Mucosa of stomach (tissue), 1 donor: Measurements from ENCODE around the gene RFX4.

Experiments used
- H3K27me3 ChIP-seq: one replicate; pipeline ENCODE4 v1.7.0; 2013; ENCODE audit warnings: mild to moderate bottlenecking, low read length; ENCODE audit not compliant: control insufficient read depth, insufficient read depth
- H3K36me3 ChIP-seq: one replicate; pipeline ENCODE4 v1.7.0; 2013; ENCODE audit warnings: low read length; ENCODE audit not compliant: control insufficient read depth, insufficient read depth
- H3K4me1 ChIP-seq: one replicate; pipeline ENCODE4 v1.7.0; 2013; ENCODE audit warnings: mild to moderate bottlenecking, low read length; ENCODE audit not compliant: control insufficient read depth, insufficient read depth
- H3K4me3 ChIP-seq: one replicate; pipeline ENCODE4 v1.7.0; 2013; ENCODE audit warnings: low read length
- H3K9ac ChIP-seq: one replicate; pipeline ENCODE4 v1.7.0; 2013; ENCODE audit warnings: mild to moderate bottlenecking, low read length, moderate library complexity
- H3K9me3 ChIP-seq: one replicate; pipeline ENCODE4 v1.7.0; 2013; ENCODE audit warnings: mild to moderate bottlenecking, low read length, moderate library complexity; ENCODE audit not compliant: control insufficient read depth
- donor health status: Pancreatic carcinoma.

RFX4 gene

DNA sequence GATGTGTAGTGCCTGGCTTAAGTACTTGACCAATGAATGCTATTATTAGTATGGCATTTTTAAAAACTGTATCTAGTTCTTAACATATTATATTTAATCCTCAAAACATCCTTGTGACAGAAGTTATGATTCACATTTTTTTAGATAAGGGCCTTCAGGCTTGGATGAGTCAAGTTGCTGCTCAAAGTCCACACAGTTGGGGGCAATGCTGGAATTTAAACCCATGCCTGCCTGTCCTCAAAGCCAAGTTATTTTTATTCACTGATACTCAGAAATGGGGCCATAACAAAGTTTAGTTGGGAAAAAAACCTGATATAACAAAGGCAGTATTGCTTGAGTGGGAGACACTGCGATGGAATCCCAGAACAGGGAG is 50.6 kb downstream of the RFX4 start:
- no peaks in the 10 kb centered on the region for H3K27me3 ChIP-seq
- no peaks in the 10 kb centered on the region for H3K36me3 ChIP-seq
- no peak overlapping the region for H3K9ac ChIP-seq
- no peak overlapping the region for H3K4me3 ChIP-seq
- no peaks in the 10 kb centered on the region for H3K9me3 ChIP-seq
- H3K4me1 ChIP-seq, result no peaks in the 10 kb centered on the region

DNA sequence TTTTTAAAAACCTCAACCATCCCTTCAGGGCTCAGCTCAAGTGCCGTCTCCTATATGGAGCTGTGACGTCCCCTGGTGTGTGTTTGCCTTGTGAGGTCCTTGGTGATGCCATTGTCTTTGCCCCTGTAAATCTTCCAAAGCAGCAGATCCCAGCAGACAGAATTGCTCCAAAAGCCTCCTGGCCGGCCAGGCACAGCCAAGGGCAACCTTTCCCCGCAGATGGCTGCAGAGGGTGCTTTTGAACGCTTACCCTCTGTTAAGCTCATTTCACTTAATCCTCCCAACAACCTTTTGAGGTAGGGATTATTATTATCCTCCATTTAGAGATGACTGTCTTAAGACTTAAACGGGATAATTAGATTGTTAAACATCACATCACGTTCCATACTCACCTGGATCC is 51.4 kb downstream of the RFX4 start:
- Histone ChIP-seq H3K36me3 (no peaks in the 10 kb centered on the region), H3K9ac (no peak overlapping the region), H3K4me3 (no peak overlapping the region), H3K27me3 (no peaks in the 10 kb centered on the region), H3K9me3 (no peaks in the 10 kb centered on the region), H3K4me1 (no peaks in the 10 kb centered on the region)

DNA sequence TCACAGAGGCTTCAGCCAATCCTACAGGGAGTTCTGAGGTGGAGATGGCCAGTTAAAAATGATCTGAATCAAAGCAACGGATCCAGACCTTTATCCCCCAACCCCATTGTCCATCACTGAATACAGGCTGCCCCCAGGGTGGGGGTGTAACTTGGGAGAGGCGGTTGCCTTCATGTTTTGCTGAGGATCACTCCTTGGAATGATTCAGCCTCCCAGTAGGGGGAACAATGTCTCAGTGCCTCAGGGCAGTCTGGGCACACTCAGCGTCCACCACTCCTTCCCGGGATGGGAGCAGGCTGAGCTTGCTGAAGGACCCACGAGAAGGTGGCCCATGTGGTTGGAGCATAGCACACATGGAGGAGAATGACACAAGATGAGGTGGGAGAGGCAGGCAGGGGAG is 60.2 kb downstream of the RFX4 start:
- Histone ChIP-seq H3K36me3 (no peaks in the 10 kb centered on the region), H3K4me3 (no peak overlapping the region), H3K9me3 (no peaks in the 10 kb centered on the region), H3K4me1 (no peaks in the 10 kb centered on the region), H3K9ac (no peak overlapping the region), H3K27me3 (no peaks in the 10 kb centered on the region)

DNA sequence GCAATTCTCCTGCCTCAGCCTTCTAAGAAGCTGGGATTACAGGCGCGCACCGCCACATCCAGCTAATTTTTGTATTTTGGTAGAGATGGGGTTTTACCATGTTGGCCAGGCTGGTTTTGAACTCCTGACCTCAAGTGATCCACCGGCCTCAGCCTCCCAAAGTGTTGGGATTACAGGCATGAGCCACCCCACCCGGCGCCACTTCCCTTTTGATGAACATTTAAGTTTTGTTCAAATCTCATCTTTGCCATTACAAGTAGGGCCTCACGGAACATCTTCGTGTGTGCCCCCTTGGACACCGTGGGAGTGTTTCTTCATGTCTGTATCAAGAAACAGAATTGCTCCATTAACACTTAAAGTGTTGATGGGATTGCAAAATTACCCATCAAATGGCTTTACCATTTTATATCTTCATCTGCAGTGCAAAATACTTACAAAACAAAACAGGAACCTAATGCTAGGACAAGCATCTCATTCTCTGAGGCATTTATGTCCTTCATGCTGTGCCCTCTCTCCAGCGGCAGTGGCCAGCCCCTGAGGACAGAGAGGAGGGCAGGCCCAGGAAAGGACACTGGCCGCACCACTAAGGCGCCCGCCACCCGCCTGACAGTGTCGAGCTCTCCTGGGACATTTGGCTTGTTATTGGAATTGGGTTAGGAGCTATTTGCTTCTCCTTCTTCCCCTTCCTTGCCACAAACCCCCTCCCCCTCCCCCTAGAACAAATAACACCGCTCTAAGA is 61.7 kb downstream of the RFX4 start:
- Histone ChIP-seq H3K4me3 (no peak overlapping the region), H3K36me3 (no peaks in the 10 kb centered on the region), H3K9me3 (no peaks in the 10 kb centered on the region), H3K4me1 (peaks cover 4% of the 10 kb centered on the region), H3K27me3 (no peaks in the 10 kb centered on the region), H3K9ac (no peak overlapping the region)

DNA sequence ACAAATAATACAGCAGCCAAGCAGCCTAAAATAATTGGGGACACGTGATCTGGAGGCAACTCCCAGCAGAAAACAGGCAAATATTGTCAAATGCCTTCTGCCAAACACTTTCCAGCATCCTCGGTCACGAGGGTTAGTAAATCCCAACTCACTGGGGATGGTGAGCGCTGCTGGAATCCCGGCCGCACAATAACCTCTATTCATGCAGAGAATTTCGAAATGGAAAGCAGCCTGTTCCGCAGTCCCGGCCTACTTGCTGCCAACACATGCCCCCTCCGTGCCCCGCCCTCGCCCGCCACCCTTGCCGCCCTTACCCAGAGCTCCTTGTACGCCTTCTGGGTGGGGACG is 62.2 kb downstream of the RFX4 start:
- peaks cover 4% of the 10 kb centered on the region for H3K4me1 ChIP-seq
- no peaks in the 10 kb centered on the region for H3K9me3 ChIP-seq
- H3K27me3 ChIP-seq, result no peaks in the 10 kb centered on the region
- no peak overlapping the region for H3K4me3 ChIP-seq
- H3K36me3 ChIP-seq, result no peaks in the 10 kb centered on the region
- H3K9ac ChIP-seq, result no peak overlapping the region

DNA sequence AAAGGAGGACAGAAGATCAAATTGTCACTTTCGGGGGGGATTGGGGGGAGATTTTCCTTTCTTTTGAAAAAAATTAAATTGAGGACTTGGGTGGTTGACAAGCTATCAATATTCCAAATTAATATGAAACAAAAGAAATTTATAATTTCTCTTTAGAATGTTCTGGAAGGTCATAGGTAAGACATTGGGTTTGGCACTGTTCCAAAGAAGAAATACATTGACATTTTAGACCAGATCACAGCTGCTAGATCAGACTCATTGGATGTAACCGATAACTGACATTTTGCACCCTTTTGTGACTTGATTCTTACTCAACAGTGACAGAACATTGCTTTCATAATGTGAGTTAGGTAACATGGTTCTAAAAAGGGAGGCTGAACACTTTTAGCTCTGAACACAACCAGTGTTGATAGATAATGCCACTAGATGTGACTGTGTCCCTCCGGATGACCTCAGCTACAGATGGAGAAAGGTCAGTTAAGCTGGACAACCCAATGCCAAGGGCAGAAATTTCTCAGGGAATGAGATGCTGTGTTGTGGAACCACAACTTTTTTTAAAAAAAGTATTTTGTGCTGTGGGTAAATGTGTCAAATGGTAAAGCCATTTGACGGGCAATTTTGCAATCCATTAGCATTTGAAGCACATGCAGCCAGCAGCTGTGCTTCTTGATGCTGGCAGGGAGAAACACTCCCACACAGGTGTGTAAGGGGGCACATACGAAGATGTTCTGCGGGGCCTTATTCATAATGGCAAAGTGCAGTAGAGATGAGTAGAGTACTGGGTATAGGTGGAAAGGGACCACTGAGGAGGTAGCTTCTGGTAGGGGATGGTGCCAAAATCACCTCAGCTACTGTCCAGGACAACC is 62.9 kb downstream of the RFX4 start:
- H3K36me3 ChIP-seq, result no peaks in the 10 kb centered on the region
- H3K9me3 ChIP-seq, result no peaks in the 10 kb centered on the region
- peaks cover 4% of the 10 kb centered on the region for H3K4me1 ChIP-seq
- H3K4me3 ChIP-seq, result no peak overlapping the region
- H3K9ac ChIP-seq, result no peak overlapping the region
- H3K27me3 ChIP-seq, result no peaks in the 10 kb centered on the region

DNA sequence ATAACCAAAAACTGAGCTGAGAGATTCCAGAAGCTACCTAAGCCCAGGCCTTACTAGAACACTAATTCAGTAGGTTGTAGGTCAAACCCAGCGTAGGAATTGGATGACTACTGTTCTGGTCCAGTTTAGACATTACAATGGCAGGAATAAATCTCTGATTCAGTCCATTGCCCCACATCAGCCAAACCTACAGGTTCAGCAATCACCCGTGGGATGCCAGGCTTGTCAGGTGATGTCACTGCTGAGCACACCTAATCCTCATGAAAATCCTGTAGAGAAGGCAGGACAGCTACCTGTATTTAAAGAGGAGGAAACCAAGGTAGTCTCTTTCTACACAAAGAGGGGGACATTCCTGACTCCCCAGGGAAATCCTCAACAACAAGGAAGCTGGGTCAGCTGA is 63.7 kb downstream of the RFX4 start:
- no peak overlapping the region for H3K9ac ChIP-seq
- peaks cover 4% of the 10 kb centered on the region for H3K4me1 ChIP-seq
- no peaks in the 10 kb centered on the region for H3K9me3 ChIP-seq
- H3K4me3 ChIP-seq, result no peak overlapping the region
- no peaks in the 10 kb centered on the region for H3K27me3 ChIP-seq
- H3K36me3 ChIP-seq, result no peaks in the 10 kb centered on the region

DNA sequence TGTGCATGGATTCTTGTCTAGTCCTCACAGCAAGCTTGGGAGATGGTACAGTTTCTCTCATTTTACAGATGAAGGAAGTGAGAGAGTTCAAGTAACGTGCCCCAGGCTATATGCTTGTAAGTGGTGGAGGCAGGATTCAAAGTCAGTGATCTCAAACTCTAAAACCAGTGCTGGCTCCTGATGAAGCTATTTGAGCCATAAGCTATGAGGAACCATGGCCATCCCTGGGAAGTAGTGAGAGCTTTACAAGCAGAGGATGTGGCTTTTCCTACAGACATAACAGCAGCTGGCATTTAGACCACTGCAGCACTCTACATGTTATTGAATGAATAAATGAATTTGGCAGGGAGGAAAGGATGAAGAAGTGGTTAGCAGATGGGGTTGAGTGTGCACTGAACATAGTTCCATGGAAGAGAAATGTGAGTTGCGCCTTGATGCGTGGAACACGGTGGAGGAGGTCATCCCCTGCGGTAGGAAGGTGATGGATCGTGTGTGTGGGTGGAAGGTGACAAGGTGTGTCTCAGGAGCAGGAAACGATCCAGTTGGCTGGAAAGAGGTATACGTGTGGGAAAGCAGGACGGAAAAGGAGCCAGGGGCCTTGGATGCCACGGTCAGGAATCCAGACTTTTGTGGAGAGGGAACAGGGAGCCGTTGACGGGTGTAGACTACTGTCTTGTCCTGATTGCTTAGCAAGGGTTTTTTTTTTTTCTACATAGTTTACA is 65.2 kb downstream of the RFX4 start:
- Histone ChIP-seq H3K36me3 (no peaks in the 10 kb centered on the region), H3K4me3 (no peak overlapping the region), H3K9me3 (no peaks in the 10 kb centered on the region), H3K27me3 (no peaks in the 10 kb centered on the region), H3K9ac (no peak overlapping the region), H3K4me1 (peaks cover 4% of the 10 kb centered on the region)

DNA sequence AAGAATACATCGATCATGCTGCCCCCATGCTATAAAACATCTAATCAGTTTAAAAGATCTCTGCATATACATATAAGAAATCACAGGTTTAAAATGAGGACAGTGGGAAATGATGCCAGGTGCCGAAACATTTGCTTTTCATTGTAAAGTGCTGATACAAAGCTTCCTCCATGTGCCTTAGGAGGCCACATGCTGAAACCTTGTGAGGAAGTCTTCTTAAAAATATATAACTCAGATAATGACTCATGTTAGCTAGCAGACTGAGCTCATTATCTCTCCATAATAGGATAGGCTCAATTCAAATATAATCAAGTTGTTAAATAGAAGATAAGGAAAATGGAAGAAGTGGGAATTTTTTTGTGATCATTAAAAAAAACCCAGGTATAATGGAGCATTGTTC is 65.9 kb downstream of the RFX4 start:
- H3K27me3 ChIP-seq, result no peaks in the 10 kb centered on the region
- H3K9me3 ChIP-seq, result no peaks in the 10 kb centered on the region
- no peaks in the 10 kb centered on the region for H3K36me3 ChIP-seq
- H3K4me1 ChIP-seq, result peaks cover 4% of the 10 kb centered on the region
- H3K9ac ChIP-seq, result no peak overlapping the region
- no peak overlapping the region for H3K4me3 ChIP-seq

DNA sequence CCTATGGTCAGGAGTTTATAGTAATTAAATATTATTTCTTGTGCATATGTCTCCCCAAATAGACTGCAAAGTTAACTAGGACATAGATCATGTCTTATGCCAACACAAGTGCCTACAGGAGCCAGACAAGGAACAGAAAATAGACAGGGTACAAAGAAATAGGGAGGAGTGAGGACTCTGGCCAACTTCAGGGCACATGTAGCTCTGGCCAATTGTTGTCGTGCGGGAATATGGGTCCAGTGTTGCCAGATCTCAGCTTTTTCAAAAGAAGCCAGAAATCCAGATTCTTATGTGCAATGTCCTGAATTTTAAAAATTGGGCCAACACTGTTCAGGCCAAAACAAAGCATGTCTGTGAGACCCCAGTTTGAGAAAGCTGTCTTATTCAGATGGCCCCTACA is 68.7 kb downstream of the RFX4 start:
- Histone ChIP-seq H3K4me3 (no peak overlapping the region), H3K27me3 (no peaks in the 10 kb centered on the region), H3K9me3 (no peaks in the 10 kb centered on the region), H3K36me3 (no peaks in the 10 kb centered on the region), H3K9ac (no peak overlapping the region), H3K4me1 (peaks cover 4% of the 10 kb centered on the region)

DNA sequence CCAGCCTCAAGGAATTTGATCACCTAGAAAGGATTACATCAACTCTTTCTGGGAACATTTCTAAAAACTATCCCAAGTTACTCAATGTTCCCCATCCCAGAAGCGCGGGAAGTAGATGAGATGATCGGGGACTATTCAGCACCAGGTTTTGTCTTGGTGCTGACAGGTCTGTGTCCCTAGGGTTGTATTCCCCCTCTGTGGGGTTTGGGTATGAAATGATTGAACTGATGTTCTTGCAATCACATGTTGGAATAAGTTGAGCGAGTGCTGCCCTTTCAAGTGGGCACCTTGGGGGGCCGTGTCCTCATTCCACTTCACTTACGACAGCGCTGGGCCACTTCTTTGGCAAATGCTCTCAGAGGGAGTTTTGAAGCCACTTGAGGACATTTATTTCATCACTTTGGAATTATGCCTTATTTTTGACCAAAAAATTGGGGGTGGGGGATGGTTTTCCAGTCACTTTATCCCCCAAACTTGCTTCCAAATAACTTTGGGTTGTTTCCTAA is 69.8 kb downstream of the RFX4 start:
- H3K9me3 ChIP-seq, result no peaks in the 10 kb centered on the region
- no peaks in the 10 kb centered on the region for H3K36me3 ChIP-seq
- H3K27me3 ChIP-seq, result no peaks in the 10 kb centered on the region
- no peak overlapping the region for H3K4me3 ChIP-seq
- no peak overlapping the region for H3K9ac ChIP-seq
- peaks cover 4% of the 10 kb centered on the region for H3K4me1 ChIP-seq

DNA sequence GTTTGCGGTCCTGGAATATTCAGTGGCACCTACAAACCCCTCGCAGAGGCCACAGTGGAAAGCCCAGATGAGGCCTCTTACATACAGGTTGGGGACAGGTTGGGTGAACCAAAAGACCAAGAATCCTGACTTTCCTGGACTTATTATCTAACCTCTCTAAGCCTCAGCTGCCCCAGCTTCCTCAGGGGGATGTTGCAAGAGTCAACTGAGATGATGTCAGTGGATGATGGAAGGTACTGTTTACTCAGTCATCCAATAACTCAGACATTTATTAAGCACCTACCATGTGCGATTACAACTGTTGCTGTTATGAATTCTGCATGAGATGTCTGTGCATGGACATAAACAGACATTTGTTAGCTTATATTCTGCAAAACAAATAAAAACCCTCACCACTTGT is 72.8 kb downstream of the RFX4 start:
- H3K4me1 ChIP-seq, result no peaks in the 10 kb centered on the region
- peaks cover 6% of the 10 kb centered on the region for H3K27me3 ChIP-seq
- H3K9me3 ChIP-seq, result no peaks in the 10 kb centered on the region
- no peaks in the 10 kb centered on the region for H3K36me3 ChIP-seq
- H3K4me3 ChIP-seq, result no peak overlapping the region
- no peak overlapping the region for H3K9ac ChIP-seq
